OCI-LY3 (cell line): Measurements from ENCODE around the gene FCGR3B.
"Not testable (repeated sequence)": the region's sequence is repeated elsewhere in the genome, so short reads cannot be mapped to it uniquely, and the experiment has no call there.

Experiments
- EZH2phosphoT487 ChIP-seq: fragments of 200-600 bp; shearing (Covaris generic); IDR thresholded peaks from 2 replicates; pipeline ENCODE4 v1.6.1; 2018; ENCODE audit warnings: antibody characterized with exemption, mixed run types, low read depth
- TF ChIP-seq, protein P1 (sequence below): fragments of 200-600, 300-600 bp; sonication (generic); IDR thresholded peaks from 2 replicates; pipeline ENCODE4 v1.5.1; 2014; ENCODE audit warnings: antibody characterized with exemption, low read length, low read depth

DNA sequence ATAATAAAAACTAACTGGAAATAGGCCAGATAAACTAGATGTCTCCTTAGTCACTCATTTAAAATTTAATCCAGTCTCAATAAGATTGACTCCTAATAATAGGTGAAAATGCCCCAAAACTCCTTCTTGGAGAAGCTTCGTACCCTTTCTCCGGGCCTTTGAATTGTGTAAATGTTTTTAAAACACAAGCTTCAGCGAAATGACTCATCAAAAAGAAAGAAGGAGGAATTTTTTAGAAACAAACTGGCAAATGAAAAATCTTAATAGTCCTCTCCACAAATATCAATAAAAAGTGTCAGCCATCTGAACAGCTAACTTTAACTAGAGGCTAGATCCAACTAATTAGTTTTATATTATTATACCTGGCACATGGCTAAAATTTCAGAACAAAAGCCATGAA lies 33.9 kb downstream of the FCGR3B start:
- TF ChIP-seq, protein P1, sequence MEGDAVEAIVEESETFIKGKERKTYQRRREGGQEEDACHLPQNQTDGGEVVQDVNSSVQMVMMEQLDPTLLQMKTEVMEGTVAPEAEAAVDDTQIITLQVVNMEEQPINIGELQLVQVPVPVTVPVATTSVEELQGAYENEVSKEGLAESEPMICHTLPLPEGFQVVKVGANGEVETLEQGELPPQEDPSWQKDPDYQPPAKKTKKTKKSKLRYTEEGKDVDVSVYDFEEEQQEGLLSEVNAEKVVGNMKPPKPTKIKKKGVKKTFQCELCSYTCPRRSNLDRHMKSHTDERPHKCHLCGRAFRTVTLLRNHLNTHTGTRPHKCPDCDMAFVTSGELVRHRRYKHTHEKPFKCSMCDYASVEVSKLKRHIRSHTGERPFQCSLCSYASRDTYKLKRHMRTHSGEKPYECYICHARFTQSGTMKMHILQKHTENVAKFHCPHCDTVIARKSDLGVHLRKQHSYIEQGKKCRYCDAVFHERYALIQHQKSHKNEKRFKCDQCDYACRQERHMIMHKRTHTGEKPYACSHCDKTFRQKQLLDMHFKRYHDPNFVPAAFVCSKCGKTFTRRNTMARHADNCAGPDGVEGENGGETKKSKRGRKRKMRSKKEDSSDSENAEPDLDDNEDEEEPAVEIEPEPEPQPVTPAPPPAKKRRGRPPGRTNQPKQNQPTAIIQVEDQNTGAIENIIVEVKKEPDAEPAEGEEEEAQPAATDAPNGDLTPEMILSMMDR: not testable (repeated sequence)
- not testable (repeated sequence) for TF ChIP-seq EZH2phosphoT487
